ENCODE results near the gene TRIM9. TPM values are rescaled to one million over a fixed set of nuclear protein-coding genes. Genes with fewer than 3 reads are reported as not detected.

TRIM9 gene
- total RNA-seq, 1 experiment from 2014 or later, result 0.44 TPM

- POLR2A ChIA-PET, result no interaction called here
- Histone ChIP-seq H3K4me1 (ENCODE audit: control insufficient read depth, insufficient read depth, low read length) (no peaks in the 10 kb centered on the region), H3K4me3 (ENCODE audit: low read depth in 2 of 2, low read length in 2 of 2) (no peak overlapping the region), H3K36me3 (ENCODE audit: control insufficient read depth, insufficient read depth, low read length) (no peaks in the 10 kb centered on the region), H3K9me3 (ENCODE audit: control insufficient read depth, insufficient read depth, low read depth, low read length) (no peaks in the 10 kb centered on the region), H3K27ac (ENCODE audit: low read length) (no peak overlapping the region), H3K27me3 (ENCODE audit: control insufficient read depth, insufficient read depth, low read length) (no peaks in the 10 kb centered on the region)
- intact Hi-C loops (cut with micrococcal nuclease; ENCODE audit: unreplicated experiment) (no loop called here), in situ Hi-C loops (cut with HindIII; ENCODE audit: low pct_unique_long_range_greater_than_20kb, low sequenced_read_pairs) (no loop called here)
- no peak for TF ChIP-seq TCF7L2 (IDR thresholded peaks at IDR 0.05; ENCODE audit: low read depth, low read length)
- BruUV-seq (replicated peaks), result no TSS peak
- CTCF ChIA-PET, result no interaction called here
- DNase-seq (ENCODE audit: low read depth, low spot score), result no peak
- ATAC-seq, result no peak
Observed at GRCh38 chr14:51020024-51020710, 74.7 kb downstream of the TRIM9 start.

- intact Hi-C loops (cut with micrococcal nuclease; ENCODE audit: unreplicated experiment) (no loop called here), in situ Hi-C loops (cut with HindIII; ENCODE audit: low pct_unique_long_range_greater_than_20kb, low sequenced_read_pairs) (no loop called here)
- no TSS peak for BruUV-seq (replicated peaks)
- Histone ChIP-seq H3K27me3 (ENCODE audit: control insufficient read depth, insufficient read depth, low read length) (no peaks in the 10 kb centered on the region), H3K9me3 (ENCODE audit: control insufficient read depth, insufficient read depth, low read depth, low read length) (no peaks in the 10 kb centered on the region), H3K27ac (ENCODE audit: low read length) (no peak overlapping the region), H3K4me3 (ENCODE audit: low read depth in 2 of 2, low read length in 2 of 2) (no peak overlapping the region), H3K36me3 (ENCODE audit: control insufficient read depth, insufficient read depth, low read length) (no peaks in the 10 kb centered on the region), H3K4me1 (ENCODE audit: control insufficient read depth, insufficient read depth, low read length) (no peaks in the 10 kb centered on the region)
- TF ChIP-seq TCF7L2 (IDR thresholded peaks at IDR 0.05; ENCODE audit: low read depth, low read length) (no peak), CTCF (IDR thresholded peaks at IDR 0.05) (no peak), POLR2AphosphoS5 (IDR thresholded peaks at IDR 0.05; ENCODE audit: low read depth, low read length) (no peak), SIN3A (IDR thresholded peaks at IDR 0.05; ENCODE audit: borderline replicate concordance, insufficient read depth, low read depth, low read length) (no peak), REST (IDR thresholded peaks at IDR 0.05; ENCODE audit: insufficient read depth in 1 of 2, low read depth in 2 of 2, low read length in 1 of 2) (no peak)
- CTCF ChIA-PET, result no interaction called here
- DNase-seq (ENCODE audit: low read depth, low spot score) (no peak), ATAC-seq (no peak)
- POLR2A ChIA-PET, result no interaction called here
Observed at GRCh38 chr14:51019089-51019488, 75.8 kb downstream of the TRIM9 start.

GRCh38 chr14:51018521-51018920 lies 76.4 kb downstream of the TRIM9 start:
- ChIA-PET CTCF (no interaction called here), POLR2A (no interaction called here)
- DNase-seq (ENCODE audit: low read depth, low spot score) (no peak), ATAC-seq (no peak)
- Histone ChIP-seq H3K4me1 (ENCODE audit: control insufficient read depth, insufficient read depth, low read length) (no peaks in the 10 kb centered on the region), H3K27me3 (ENCODE audit: control insufficient read depth, insufficient read depth, low read length) (no peaks in the 10 kb centered on the region), H3K4me3 (ENCODE audit: low read depth in 2 of 2, low read length in 2 of 2) (no peak overlapping the region), H3K36me3 (ENCODE audit: control insufficient read depth, insufficient read depth, low read length) (no peaks in the 10 kb centered on the region), H3K27ac (ENCODE audit: low read length) (no peak overlapping the region), H3K9me3 (ENCODE audit: control insufficient read depth, insufficient read depth, low read depth, low read length) (no peaks in the 10 kb centered on the region)
- intact Hi-C loops (cut with micrococcal nuclease; ENCODE audit: unreplicated experiment), result no loop called here
- in situ Hi-C loops (cut with HindIII; ENCODE audit: low pct_unique_long_range_greater_than_20kb, low sequenced_read_pairs), result no loop called here
- TF ChIP-seq POLR2AphosphoS5 (IDR thresholded peaks at IDR 0.05; ENCODE audit: low read depth, low read length), result no peak
- TF ChIP-seq REST (IDR thresholded peaks at IDR 0.05; ENCODE audit: insufficient read depth in 1 of 2, low read depth in 2 of 2, low read length in 1 of 2), result no peak
- no peak for TF ChIP-seq CTCF (IDR thresholded peaks at IDR 0.05)
- TF ChIP-seq TCF7L2 (IDR thresholded peaks at IDR 0.05; ENCODE audit: low read depth, low read length), result no peak
- TF ChIP-seq SIN3A (IDR thresholded peaks at IDR 0.05; ENCODE audit: borderline replicate concordance, insufficient read depth, low read depth, low read length), result no peak
- no TSS peak for BruUV-seq (replicated peaks)

Measured in Panc1 (cell line).